Ascending aorta (tissue), 2 donors: Measurements from ENCODE around the gene SYNJ2. TPM values are rescaled to one million over a fixed set of nuclear protein-coding genes. Genes with fewer than 3 reads are reported as not detected.

Experiments used
- DNase-seq, 2 donors: peaks; one replicate each; pipeline ENCODE4 v3.0.0-alpha.2; 2019; ENCODE audit warnings: low spot score in 2 of 2
- H3K27ac ChIP-seq, 2 donors: fragments of 200-600 bp; sonication (generic); one replicate each; pipeline ENCODE4 v1.5.1; 2016 to 2017; ENCODE audit warnings: mild to moderate bottlenecking in 1 of 2
- H3K27me3 ChIP-seq: fragments of 200-600 bp; sonication (generic); one replicate; pipeline ENCODE4 v1.5.1; 2017
- H3K36me3 ChIP-seq, 2 donors: fragments of 200-600 bp; sonication (generic); one replicate each; pipeline ENCODE4 v1.5.1; 2016
- H3K4me1 ChIP-seq, 2 donors: fragments of 200-600 bp; sonication (generic); one replicate each; pipeline ENCODE4 v1.5.1; 2016 to 2017; ENCODE audit warnings: mild to moderate bottlenecking in 1 of 2
- H3K4me3 ChIP-seq, 2 donors: fragments of 200-600 bp; sonication (generic); one replicate each; pipeline ENCODE4 v1.5.1; 2016 to 2017; ENCODE audit warnings: mild to moderate bottlenecking in 1 of 2
- H3K9me3 ChIP-seq, 2 donors: fragments of 200-600 bp; sonication (generic); one replicate each; pipeline ENCODE4 v1.5.1; 2016
- intact Hi-C: fragments of 100-400 bp; cut with DNase I; formaldehyde crosslinking; loops from one replicate; pipeline ENCODE4 v1.15.1; 2023
- total RNA-seq: library from RNA; depleted of rRNA; stranded (reverse); fragments of >200 nt; gene quantifications from one replicate; pipeline ENCODE4 v1.1.0, GENCODE V29; 2016
- TF ChIP-seq, protein P1 (sequence below), 3 experiments: fragments of 200-600 bp in 2 of 3; fragments of 450-650 bp in 1 of 3; sonication (generic) in 2 of 3; IDR thresholded peaks; one replicate each; pipeline ENCODE4 v1.5.1; 2016 to 2019; ENCODE audit warnings: antibody characterized with exemption in 3 of 3, mild to moderate bottlenecking in 1 of 3, moderate library complexity in 1 of 3

Gene SYNJ2
- total RNA-seq, 1 donor from 2014 or later: 3.0 TPM

DNA sequence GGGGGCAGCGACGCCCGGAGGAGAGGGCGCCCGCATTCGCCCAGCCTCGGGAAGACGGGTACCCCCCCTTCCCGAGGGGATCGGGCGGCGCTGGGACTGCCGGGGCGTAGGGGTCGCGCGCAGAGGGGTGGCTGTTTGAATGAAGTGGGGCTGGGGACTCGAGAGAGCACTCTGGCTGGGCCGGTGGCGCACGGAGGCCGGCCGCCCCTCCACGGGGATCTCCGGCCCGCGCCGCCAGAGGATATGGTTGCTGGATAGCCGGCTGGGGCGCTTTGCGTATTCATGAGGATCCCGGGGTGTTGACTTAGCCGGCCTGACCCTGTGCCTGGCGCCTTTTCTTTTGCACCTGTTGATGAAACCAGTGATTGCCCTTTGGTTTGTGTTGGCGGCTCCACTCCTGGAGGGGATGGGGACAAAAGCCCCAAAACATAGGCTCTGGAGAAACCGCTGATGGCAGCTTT lies 469 bp downstream of the SYNJ2 start:
- Histone ChIP-seq H3K27ac (peak overlapping the region; percentile 79 to 81), H3K36me3 (no peaks in the 10 kb centered on the region), H3K4me3 (peak overlapping the region; percentile 77 to 94), H3K27me3 (no peaks in the 10 kb centered on the region), H3K9me3 (no peaks in the 10 kb centered on the region), H3K4me1 (peaks cover 5 to 26% of the 10 kb centered on the region in 2 donors)
- TF ChIP-seq, protein P1, sequence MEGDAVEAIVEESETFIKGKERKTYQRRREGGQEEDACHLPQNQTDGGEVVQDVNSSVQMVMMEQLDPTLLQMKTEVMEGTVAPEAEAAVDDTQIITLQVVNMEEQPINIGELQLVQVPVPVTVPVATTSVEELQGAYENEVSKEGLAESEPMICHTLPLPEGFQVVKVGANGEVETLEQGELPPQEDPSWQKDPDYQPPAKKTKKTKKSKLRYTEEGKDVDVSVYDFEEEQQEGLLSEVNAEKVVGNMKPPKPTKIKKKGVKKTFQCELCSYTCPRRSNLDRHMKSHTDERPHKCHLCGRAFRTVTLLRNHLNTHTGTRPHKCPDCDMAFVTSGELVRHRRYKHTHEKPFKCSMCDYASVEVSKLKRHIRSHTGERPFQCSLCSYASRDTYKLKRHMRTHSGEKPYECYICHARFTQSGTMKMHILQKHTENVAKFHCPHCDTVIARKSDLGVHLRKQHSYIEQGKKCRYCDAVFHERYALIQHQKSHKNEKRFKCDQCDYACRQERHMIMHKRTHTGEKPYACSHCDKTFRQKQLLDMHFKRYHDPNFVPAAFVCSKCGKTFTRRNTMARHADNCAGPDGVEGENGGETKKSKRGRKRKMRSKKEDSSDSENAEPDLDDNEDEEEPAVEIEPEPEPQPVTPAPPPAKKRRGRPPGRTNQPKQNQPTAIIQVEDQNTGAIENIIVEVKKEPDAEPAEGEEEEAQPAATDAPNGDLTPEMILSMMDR (IDR thresholded peaks at IDR 0.05): peak in 1 of 3 experiments; percentile 4
- intact Hi-C loops: loop anchor here (1.0 to 5.0 kb wide), 4 partner anchors 21 to 185 kb away; partner anchors contain the start of genes GTF2H5 and SERAC1
- DNase-seq: no peak

DNA sequence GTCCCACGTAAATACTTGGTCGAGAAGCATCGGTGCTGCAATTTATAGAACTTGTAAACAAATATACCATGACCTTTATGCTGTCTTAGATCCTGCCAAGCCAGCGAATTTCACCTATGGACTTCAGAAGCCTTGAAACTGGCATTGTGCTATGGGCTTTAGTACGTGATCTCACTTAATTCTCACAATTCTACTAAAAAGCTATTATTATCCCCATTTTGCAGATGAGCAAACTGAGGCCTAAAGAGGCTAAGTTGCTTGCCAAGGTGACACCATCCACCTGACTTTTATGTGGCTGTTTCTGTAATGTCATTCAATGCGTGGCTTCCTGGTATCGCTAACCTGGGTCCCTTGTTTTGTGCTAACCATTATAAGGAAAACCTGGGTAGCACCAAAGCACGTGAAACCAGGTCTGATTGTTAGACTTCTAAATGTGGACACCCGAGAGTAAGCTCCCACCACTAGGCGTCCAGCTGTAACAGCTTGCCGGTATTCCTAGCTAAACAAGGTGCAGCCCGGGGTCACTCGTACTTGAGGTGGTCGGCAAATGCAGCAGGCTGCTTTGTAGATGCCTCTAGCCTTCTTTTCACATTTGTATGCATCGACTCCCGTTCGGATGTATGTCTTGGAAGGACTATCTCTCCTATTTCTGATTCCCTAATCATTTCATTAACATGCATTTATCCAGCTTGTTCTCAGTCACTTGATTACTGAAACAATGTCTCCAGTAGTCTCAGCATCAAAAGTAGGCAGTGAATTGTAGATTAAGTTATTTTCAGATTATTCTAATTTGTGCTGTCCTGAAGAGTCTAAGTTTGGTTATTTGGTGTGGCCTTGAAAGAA lies 1.1 kb downstream of the SYNJ2 start:
- Histone ChIP-seq H3K9me3 (no peaks in the 10 kb centered on the region), H3K4me1 (peaks cover 5 to 26% of the 10 kb centered on the region in 2 donors), H3K27ac (peak overlapping the region; percentile 27 to 79), H3K27me3 (no peaks in the 10 kb centered on the region), H3K36me3 (no peaks in the 10 kb centered on the region), H3K4me3 (peak overlapping the region; percentile 77 to 94)
- intact Hi-C loops: loop anchor here (1.0 to 5.0 kb wide), 4 partner anchors 21 to 185 kb away; partner anchors contain the start of genes GTF2H5 and SERAC1
- no peak for DNase-seq
- TF ChIP-seq, protein P1 (IDR thresholded peaks at IDR 0.05): peak; percentile 14 to 52 (median 38)

DNA sequence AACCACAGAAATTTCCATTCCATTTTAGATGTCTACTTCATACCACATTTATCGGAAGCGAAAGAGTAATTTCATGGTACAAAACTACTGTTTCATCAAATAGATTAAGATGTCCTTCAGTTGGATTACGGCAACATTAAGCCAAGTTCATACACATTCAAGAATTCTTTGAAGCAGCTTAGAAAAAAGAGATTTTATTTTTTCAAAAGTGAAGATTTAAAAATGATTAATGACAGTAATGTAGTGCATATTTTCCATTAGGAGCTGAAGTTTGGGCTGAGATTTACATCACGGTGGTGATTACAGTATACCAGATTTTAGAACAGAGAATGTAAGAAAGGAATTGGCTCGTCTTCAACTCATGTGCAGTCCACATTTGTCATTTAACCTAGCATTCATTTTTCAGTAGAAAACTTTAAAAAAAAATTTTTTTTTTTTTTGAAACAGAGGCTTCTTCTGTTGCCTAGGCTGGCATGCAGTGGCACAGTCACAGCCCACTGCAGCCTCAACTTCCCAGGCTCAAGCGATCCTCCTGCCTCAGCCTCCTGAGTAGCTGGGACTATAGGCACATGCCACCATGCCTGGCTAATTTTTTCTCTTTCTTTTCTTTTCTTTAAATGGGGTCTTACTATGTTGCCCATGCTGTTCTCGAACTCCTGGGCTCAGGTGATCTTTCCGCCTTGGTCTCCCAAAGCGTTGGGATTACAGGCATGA lies 1.9 kb downstream of the SYNJ2 start:
- Histone ChIP-seq H3K27me3 (no peaks in the 10 kb centered on the region), H3K4me1 (peaks cover 5 to 26% of the 10 kb centered on the region in 2 donors), H3K9me3 (no peaks in the 10 kb centered on the region), H3K36me3 (no peaks in the 10 kb centered on the region), H3K27ac (peak overlapping the region; percentile 1 to 27), H3K4me3 (peak overlapping the region; percentile 77 to 94)
- TF ChIP-seq, protein P1 (IDR thresholded peaks at IDR 0.05): no peak
- intact Hi-C loops: loop anchor here (2.0 to 5.0 kb wide), 3 partner anchors 34 to 184 kb away; partner anchors contain the start of genes GTF2H5 and SERAC1
- DNase-seq: no peak

DNA sequence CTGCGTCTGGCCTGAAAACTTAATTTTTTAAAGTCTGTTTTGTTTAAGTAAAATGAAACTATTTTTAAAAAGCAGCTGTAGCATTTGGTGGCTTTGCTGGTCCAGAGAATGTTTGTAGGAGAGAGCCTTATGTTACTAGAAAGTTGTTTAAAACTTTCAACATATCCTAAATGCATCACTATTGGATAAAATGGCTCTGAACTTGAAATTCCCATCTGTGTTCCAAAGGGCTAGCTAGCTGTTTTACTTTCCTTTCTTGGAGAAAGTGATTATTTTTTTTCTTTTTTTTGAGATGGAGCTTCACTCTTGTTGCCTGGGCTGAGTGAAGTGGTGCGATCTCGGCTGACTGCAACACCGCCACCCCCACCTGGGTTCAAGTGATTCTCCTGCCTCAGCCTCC lies 2.5 kb downstream of the SYNJ2 start:
- peak overlapping the region in 1 of 2 donors; percentile 94 for H3K4me3 ChIP-seq
- TF ChIP-seq, protein P1 (IDR thresholded peaks at IDR 0.05): no peak
- H3K9me3 ChIP-seq: no peaks in the 10 kb centered on the region
- no peaks in the 10 kb centered on the region for H3K36me3 ChIP-seq
- DNase-seq: no peak
- intact Hi-C loops: loop anchor here (5.0 kb wide), 2 partner anchors 33 to 183 kb away; partner anchors contain the start of genes GTF2H5 and SERAC1
- H3K27me3 ChIP-seq: no peaks in the 10 kb centered on the region
- H3K27ac ChIP-seq: peak overlapping the region in 1 of 2 donors; percentile 8
- H3K4me1 ChIP-seq: peaks cover 5 to 26% of the 10 kb centered on the region in 2 donors

DNA sequence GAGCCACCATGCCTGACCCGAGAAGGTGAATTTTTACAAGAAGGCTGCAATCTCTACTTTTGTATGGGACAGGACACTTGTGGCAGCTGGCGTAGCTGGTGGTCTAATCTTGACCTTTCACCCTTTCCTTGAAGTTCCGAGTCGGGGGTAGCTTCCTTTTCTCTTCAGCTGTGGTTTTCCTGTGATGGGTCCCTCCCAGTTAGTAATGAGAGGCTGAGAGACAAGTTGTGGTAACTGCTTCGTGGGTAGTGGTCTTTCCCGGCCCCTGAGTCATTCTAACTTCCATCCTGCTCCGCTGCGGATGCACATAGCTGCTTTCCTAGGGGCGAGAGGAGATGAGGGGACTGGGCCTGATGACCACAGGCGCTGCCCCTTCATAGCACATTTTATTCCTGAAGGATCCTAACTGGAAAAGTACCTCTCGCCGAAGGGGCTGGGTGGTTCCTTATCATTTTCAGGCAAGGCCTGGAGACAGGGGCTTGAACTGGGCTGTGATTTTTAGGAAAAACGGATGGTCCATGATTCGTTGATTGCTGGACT lies 3.1 kb downstream of the SYNJ2 start:
- intact Hi-C loops: loop anchor here (5.0 kb wide), 2 partner anchors 33 to 183 kb away; partner anchors contain the start of genes GTF2H5 and SERAC1
- TF ChIP-seq, protein P1 (IDR thresholded peaks at IDR 0.05): no peak
- Histone ChIP-seq H3K27me3 (no peaks in the 10 kb centered on the region), H3K4me1 (peaks cover 5 to 31% of the 10 kb centered on the region in 2 donors), H3K27ac (peak overlapping the region in 1 of 2 donors; percentile 8), H3K4me3 (no peak overlapping the region), H3K36me3 (no peaks in the 10 kb centered on the region), H3K9me3 (no peaks in the 10 kb centered on the region)
- DNase-seq: no peak
